ENCODE data around the gene SLC29A3. TPM values are rescaled to one million over a fixed set of nuclear protein-coding genes. Genes with fewer than 3 reads are reported as not detected.

Gene SLC29A3
- polyA plus RNA-seq, 1 of the 3 experiments (the other 2 are of a cell fraction) = 3.8 TPM

GRCh38 chr10:71349406-71349805 lies 30.3 kb downstream of the SLC29A3 start:
- Histone ChIP-seq H2AFZ (ENCODE audit: low read depth) (no peak overlapping the region), H3K27ac (ENCODE audit: low read depth in 2 of 2, low read length in 1 of 2) (no peak overlapping the region), H3K9me3 (no peaks in the 10 kb centered on the region), H4K20me1 (ENCODE audit: insufficient read depth) (no peaks in the 10 kb centered on the region), H3K79me2 (ENCODE audit: insufficient read depth) (no peaks in the 10 kb centered on the region), H3K4me2 (no peak overlapping the region), H3K4me1 (ENCODE audit: control insufficient read depth in 1 of 2, insufficient read depth in 2 of 2, low read depth in 1 of 2, low read length in 1 of 2) (peaks cover 0 to 4% of the 10 kb centered on the region in 2 experiments; a peak in 1 of 4 replicates), H3F3A (replicated peaks; ENCODE audit: insufficient read depth) (no peaks in the 10 kb centered on the region), H3K4me3 (ENCODE audit: low read depth in 2 of 2, low read length in 1 of 2) (no peak overlapping the region), H3K9ac (no peak overlapping the region), H3K27me3 (ENCODE audit: insufficient read depth) (no peaks in the 10 kb centered on the region), H3K36me3 (replicated peaks in 1 of 2; ENCODE audit: control insufficient read depth in 1 of 2, insufficient read depth in 2 of 2, low read length in 1 of 2) (no peaks in the 10 kb centered on the region), H3K9me2 (no peaks in the 10 kb centered on the region)
- 97% methylated on average over 6 of the region's 7 CpGs for WGBS (ENCODE audit: low lambda C conversion rate)
- no peak for DNase-seq
- TF ChIP-seq TCF12 (IDR thresholded peaks at IDR 0.05) = no peak
- no peak for TF ChIP-seq REST (IDR thresholded peaks at IDR 0.05; ENCODE audit: low read depth, low read length)
- TF ChIP-seq EZH2phosphoT487 (IDR thresholded peaks at IDR 0.05; ENCODE audit: borderline replicate concordance, low read depth) = no peak
- no peak for TF ChIP-seq MXI1 (IDR thresholded peaks at IDR 0.05; ENCODE audit: low read depth, low read length)
- TF ChIP-seq JUND (IDR thresholded peaks at IDR 0.05) = no peak
- TF ChIP-seq RCOR1 (IDR thresholded peaks at IDR 0.05; ENCODE audit: low read length) = no peak
- ChIA-PET POLR2A (interaction anchor here (0.6 to 0.9 kb wide), 2 partner anchors 28 to 144 kb away, joined by 3 read pairs; no protein-coding TSS in a partner anchor), CTCF (interaction anchor here (0.7 kb wide), 1 partner anchor 30 kb away, joined by 3 read pairs; the partner anchor contains the start of gene SLC29A3)

GRCh38 chr10:71351087-71351486 lies 32.0 kb downstream of the SLC29A3 start:
- DNase-seq = no peak
- ChIA-PET POLR2A (no interaction called here), CTCF (interaction anchor here (0.9 to 4.1 kb wide), 5 partner anchors 11 to 258 kb away, joined by 3 to 17 read pairs (median 9); partner anchors contain the start of gene SLC29A3)
- Histone ChIP-seq H3K27me3 (ENCODE audit: insufficient read depth) (no peaks in the 10 kb centered on the region), H3K79me2 (ENCODE audit: insufficient read depth) (no peaks in the 10 kb centered on the region), H3K4me2 (no peak overlapping the region), H3K9me2 (no peaks in the 10 kb centered on the region), H3K9me3 (no peaks in the 10 kb centered on the region), H3K27ac (ENCODE audit: low read depth in 2 of 2, low read length in 1 of 2) (no peak overlapping the region), H3K4me3 (ENCODE audit: low read depth in 2 of 2, low read length in 1 of 2) (no peak overlapping the region), H3K36me3 (replicated peaks in 1 of 2; ENCODE audit: control insufficient read depth in 1 of 2, insufficient read depth in 2 of 2, low read length in 1 of 2) (no peaks in the 10 kb centered on the region), H3K4me1 (ENCODE audit: control insufficient read depth in 1 of 2, insufficient read depth in 2 of 2, low read depth in 1 of 2, low read length in 1 of 2) (no peaks in the 10 kb centered on the region; a peak in 1 of 4 replicates), H2AFZ (ENCODE audit: low read depth) (no peak overlapping the region), H4K20me1 (ENCODE audit: insufficient read depth) (no peaks in the 10 kb centered on the region), H3K9ac (no peak overlapping the region), H3F3A (replicated peaks; ENCODE audit: insufficient read depth) (no peaks in the 10 kb centered on the region)
- WGBS (ENCODE audit: low lambda C conversion rate) = 80% methylated on average over 4 of the region's 6 CpGs
- no peak for TF ChIP-seq JUND (IDR thresholded peaks at IDR 0.05)
- TF ChIP-seq SMC3 (IDR thresholded peaks at IDR 0.05; ENCODE audit: low read depth, low read length) = no peak
- no peak for TF ChIP-seq TEAD4 (IDR thresholded peaks at IDR 0.05; ENCODE audit: borderline replicate concordance, insufficient read depth)
- TF ChIP-seq TAF1 (IDR thresholded peaks at IDR 0.05; ENCODE audit: borderline replicate concordance, low read depth, low read length) = no peak
- no peak for TF ChIP-seq ZBTB33 (IDR thresholded peaks at IDR 0.05; ENCODE audit: borderline replicate concordance, low read depth)
- no peak for TF ChIP-seq NRF1 (IDR thresholded peaks at IDR 0.05; ENCODE audit: low read depth, low read length)
- TF ChIP-seq MEF2A (IDR thresholded peaks at IDR 0.05; ENCODE audit: borderline replicate concordance, low read depth) = no peak
- no peak for TF ChIP-seq EZH2phosphoT487 (IDR thresholded peaks at IDR 0.05; ENCODE audit: borderline replicate concordance, low read depth)
- no peak for TF ChIP-seq GATA2 (CRISPR knock-in tag; IDR thresholded peaks at IDR 0.05)
- TF ChIP-seq IRF3 (IDR thresholded peaks at IDR 0.05; ENCODE audit: low read depth, low read length) = no peak
- no peak for TF ChIP-seq TCF12 (IDR thresholded peaks at IDR 0.05)
- no peak for TF ChIP-seq FOXJ3 (CRISPR knock-in tag; IDR thresholded peaks at IDR 0.05)
- no peak for TF ChIP-seq RFX5 (IDR thresholded peaks at IDR 0.05; ENCODE audit: low read length)
- TF ChIP-seq RXRA (IDR thresholded peaks at IDR 0.05; ENCODE audit: borderline replicate concordance, low read depth) = no peak
- no peak for TF ChIP-seq RAD21 (IDR thresholded peaks at IDR 0.05; ENCODE audit: low read length)
- no peak for TF ChIP-seq FOXM1 (IDR thresholded peaks at IDR 0.05; ENCODE audit: low read depth)

Measured in SK-N-SH (cell line).